Ammon's horn (tissue), 1 donor: Measurements from ENCODE around the gene TTC32.
A peak's percentile ranks its signal among the peaks of the same experiment; 100 is the strongest.
"Not testable (repeated sequence)": the region's sequence is repeated elsewhere in the genome, so short reads cannot be mapped to it uniquely, and the experiment has no call there.

Experiments
- DNase-seq: peaks from one replicate; pipeline ENCODE4 v3.0.0-alpha.2; 2016; ENCODE audit warnings: low spot score

The TTC32 gene

GRCh38 chr2:19899985-19900930 is 1.5 kb downstream of the TTC32 start:
- DNase-seq, result no peak

- DNase-seq, result no peak
Observed at GRCh38 chr2:19898592-19899329, 3.0 kb downstream of the TTC32 start.

- no peak for DNase-seq
Observed at GRCh38 chr2:19897623-19898245, 4.0 kb downstream of the TTC32 start.

- no peak for DNase-seq
Observed at GRCh38 chr2:19895535-19895934, 6.2 kb downstream of the TTC32 start.

- no peak for DNase-seq
Observed at GRCh38 chr2:19894134-19894792, 7.5 kb downstream of the TTC32 start.

GRCh38 chr2:19893520-19894133 is 8.2 kb downstream of the TTC32 start:
- peak; percentile 34 for DNase-seq

- DNase-seq, result not testable (repeated sequence)
Observed at GRCh38 chr2:19891971-19892370, 9.8 kb downstream of the TTC32 start.

- DNase-seq, result no peak
Observed at GRCh38 chr2:19890104-19890503, 11.7 kb downstream of the TTC32 start.

GRCh38 chr2:19888831-19889230 is 13.0 kb downstream of the TTC32 start:
- no peak for DNase-seq

- DNase-seq, result no peak
Observed at GRCh38 chr2:19887510-19887909, 14.3 kb downstream of the TTC32 start.

GRCh38 chr2:19886261-19886660 is 15.5 kb downstream of the TTC32 start:
- no peak for DNase-seq

GRCh38 chr2:19885791-19886190 is 16.0 kb downstream of the TTC32 start:
- DNase-seq, result no peak

GRCh38 chr2:19883971-19884720 is 17.6 kb downstream of the TTC32 start:
- DNase-seq, result no peak

- no peak for DNase-seq
Observed at GRCh38 chr2:19883486-19883885, 18.3 kb downstream of the TTC32 start.

GRCh38 chr2:19882286-19882685 is 19.5 kb downstream of the TTC32 start:
- DNase-seq, result no peak

GRCh38 chr2:19881908-19882265 is 19.9 kb downstream of the TTC32 start:
- no peak for DNase-seq

GRCh38 chr2:19881221-19881907 is 20.4 kb downstream of the TTC32 start:
- DNase-seq, result no peak

- not testable (repeated sequence) for DNase-seq
Observed at GRCh38 chr2:19880191-19880590, 21.6 kb downstream of the TTC32 start.

- no peak for DNase-seq
Observed at GRCh38 chr2:19879120-19879519, 22.7 kb downstream of the TTC32 start.

GRCh38 chr2:19878268-19879046 is 23.3 kb downstream of the TTC32 start:
- no peak for DNase-seq
